GM19455 (cell line): ENCODE measurements around the gene NEK11.

Source experiments
- ATAC-seq: cut with Tn5 transposase; IDR thresholded peaks from one replicate; pipeline ENCODE4 v1.9.1; 2021; ENCODE audit not compliant: unreplicated experiment

Gene NEK11

GRCh38 chr3:131396170-131396569, 369.5 kb downstream of the NEK11 start:
- no peak for ATAC-seq

- no peak for ATAC-seq
These were observed 371.2 kb downstream of the NEK11 start for GRCh38 chr3:131397889-131398288.
